HCT116 (cell line): Measurements from ENCODE around the gene MYO16. TPM values are rescaled to one million over a fixed set of nuclear protein-coding genes. Genes with fewer than 3 reads are reported as not detected.

Source experiments
- ATAC-seq: fragments of 200-7000 bp; cut with Tn5 transposase; 2 replicates; pipeline ENCODE4 v1.9.1; 2020; ENCODE audit warnings: mild to moderate bottlenecking, moderate library complexity
- BruUV-seq: library from RNA; stranded (reverse); fragments of 400-500 nt; replicated peaks from 2 replicates; lab custom pipeline; 2021; lab: Mats Ljungman, UMichigan
- CTCF ChIA-PET: fragments of 300-600 bp; sonication (Branson Sonifier 250); formaldehyde crosslinking; loops from one replicate; lab custom pipeline; 2021; ENCODE audit warnings: antibody characterized with exemption; lab: Charles Lee
- POLR2A ChIA-PET: fragments of 300-600, 350-600 bp; sonication (Branson Sonifier 250); formaldehyde crosslinking; loops from one replicate; lab custom pipeline; 2021; ENCODE audit warnings: antibody characterized with exemption; lab: Charles Lee
- RAD21 ChIA-PET, 2 experiments: fragments of 300-600 bp; sonication (Branson Sonifier 250); formaldehyde crosslinking; loops; one replicate each; lab custom pipeline; 2023; ENCODE audit warnings: low total read pairs in 2 of 2; ENCODE audit not compliant: uncharacterized antibody in 2 of 2, unreplicated experiment in 2 of 2, low non-redundant PET in 1 of 2; lab: Charles Lee
- DNase-seq: peaks from one replicate; pipeline ENCODE4 v3.0.0-alpha.2; 2010; ENCODE audit warnings: low read depth, low spot score
- H2AFZ ChIP-seq: fragments of 200-600 bp; shearing (Covaris generic), sonication (generic); 2 replicates; pipeline ENCODE4 v1.6.1; 2017; ENCODE audit warnings: low read depth, mixed run types, mixed read lengths, antibody characterized with exemption, low read length; ENCODE audit not compliant: poor library complexity, severe bottlenecking
- H3K27ac ChIP-seq: 2 replicates; pipeline ENCODE4 v1.5.1; 2012; ENCODE audit warnings: low read depth, low read length
- H3K27me3 ChIP-seq: fragments of 200-600 bp; sonication (generic); 2 replicates; pipeline ENCODE4 v1.6.1; 2016; ENCODE audit warnings: mixed run types, low read length, mixed read lengths; ENCODE audit not compliant: insufficient read depth
- H3K36me3 ChIP-seq, 2 experiments: fragments of 200-500 bp in 1 of 2; fragments of 200-600 bp in 1 of 2; sonication (Bioruptor generic) in 1 of 2; sonication (generic) in 1 of 2; 2 replicates each; pipeline versions ENCODE4 v1.5.1 to v1.6.1; 2014 to 2016; ENCODE audit warnings: low read length in 2 of 2, inconsistent platforms in 1 of 2, mixed read lengths in 1 of 2, mixed run types in 1 of 2; ENCODE audit not compliant: insufficient read depth in 2 of 2, control insufficient read depth in 1 of 2
- H3K4me1 ChIP-seq, 2 experiments: fragments of 200-600 bp in 1 of 2; sonication (generic) in 1 of 2; 2 replicates each; pipeline versions ENCODE4 v1.5.1 to v1.6.1; 2012 to 2017; ENCODE audit warnings: low read length in 2 of 2, inconsistent platforms in 1 of 2, mild to moderate bottlenecking in 1 of 2, mixed read lengths in 1 of 2, mixed run types in 1 of 2, moderate library complexity in 1 of 2; ENCODE audit not compliant: insufficient read depth in 2 of 2, control insufficient read depth in 1 of 2
- H3K4me2 ChIP-seq: fragments of 200-600 bp; sonication (generic); 2 replicates; pipeline ENCODE4 v1.6.1; 2017; ENCODE audit warnings: mixed run types, low read length, mixed read lengths
- H3K4me3 ChIP-seq, 2 experiments: fragments of 200-600 bp in 1 of 2; sonication (generic) in 1 of 2; replicated peaks in 1 of 2; 2 replicates each; pipeline ENCODE4 v1.5.1; 2011 to 2016; ENCODE audit warnings: low read length in 2 of 2, control low read depth in 1 of 2, low read depth in 1 of 2, mild to moderate bottlenecking in 1 of 2, mixed read lengths in 1 of 2, mixed run types in 1 of 2
- H3K79me2 ChIP-seq: fragments of 200-600 bp; sonication (generic); 2 replicates; pipeline ENCODE4 v1.6.1; 2017; ENCODE audit warnings: mild to moderate bottlenecking, mixed run types, low read length, moderate library complexity, mixed read lengths; ENCODE audit not compliant: insufficient read depth
- H3K9ac ChIP-seq: fragments of 200-600 bp; sonication (generic); 2 replicates; pipeline ENCODE4 v1.6.1; 2016; ENCODE audit warnings: low read length, mixed read lengths
- H3K9me2 ChIP-seq: fragments of 200-600 bp; sonication (generic), shearing (Covaris generic); 2 replicates; pipeline ENCODE4 v1.6.1; 2017; ENCODE audit warnings: mixed run types, mild to moderate bottlenecking, moderate library complexity; ENCODE audit not compliant: insufficient read depth
- H3K9me3 ChIP-seq, 2 experiments: fragments of 200-500 bp in 1 of 2; fragments of 200-600 bp in 1 of 2; sonication (Bioruptor generic) in 1 of 2; sonication (generic) in 1 of 2; 2 replicates each; pipeline ENCODE4 v1.6.1; 2014 to 2017; ENCODE audit warnings: low read length in 2 of 2, mixed read lengths in 2 of 2, inconsistent platforms in 1 of 2, low read depth in 1 of 2, mild to moderate bottlenecking in 1 of 2, mixed run types in 1 of 2, moderate library complexity in 1 of 2; ENCODE audit not compliant: control insufficient read depth in 1 of 2, insufficient read depth in 1 of 2
- H4K20me1 ChIP-seq: fragments of 200-600 bp; sonication (generic), shearing (Covaris generic); 2 replicates; pipeline ENCODE4 v1.6.1; 2017; ENCODE audit warnings: mixed run types, mild to moderate bottlenecking, moderate library complexity; ENCODE audit not compliant: insufficient read depth
- CBX3 ChIP-seq: IDR thresholded peaks from 2 replicates; pipeline ENCODE4 v1.6.1; 2012; ENCODE audit warnings: low read depth
- CTCF ChIP-seq, 3 experiments: fragments of 200-600 bp in 1 of 3; sonication (generic) in 1 of 3; IDR thresholded peaks in 2 of 3; conservative IDR thresholded peaks in 1 of 3; 2 replicates each; pipeline ENCODE4 v1.5.1; 2012 to 2017; ENCODE audit warnings: low read depth in 2 of 3, low read length in 2 of 3, antibody characterized with exemption in 1 of 3, borderline replicate concordance in 1 of 3, control low read depth in 1 of 3, mild to moderate bottlenecking in 1 of 3, mixed read lengths in 1 of 3, mixed run types in 1 of 3, moderate library complexity in 1 of 3; ENCODE audit not compliant: insufficient read depth in 1 of 3
- POLR2AphosphoS5 ChIP-seq: IDR thresholded peaks from 2 replicates; pipeline ENCODE4 v1.6.1; 2011; ENCODE audit warnings: mild to moderate bottlenecking, low read depth, low read length, moderate library complexity
- SP1 ChIP-seq: IDR thresholded peaks from 2 replicates; pipeline ENCODE4 v1.6.1; 2012; ENCODE audit warnings: low read depth
- YY1 ChIP-seq: IDR thresholded peaks from 2 replicates; pipeline ENCODE4 v1.6.1; 2011; ENCODE audit warnings: low read length, low read depth, moderate library complexity, mild to moderate bottlenecking; ENCODE audit not compliant: insufficient replicate concordance; ENCODE audit errors: extremely low read depth
- ZBTB33 ChIP-seq: IDR thresholded peaks from 2 replicates; pipeline ENCODE4 v1.6.1; 2011; ENCODE audit warnings: mild to moderate bottlenecking, low read length, moderate library complexity; ENCODE audit not compliant: insufficient replicate concordance; ENCODE audit errors: extremely low read depth
- ZNF274 ChIP-seq: fragments of 200-500 bp; sonication (Bioruptor generic); IDR thresholded peaks from 2 replicates; pipeline ENCODE4 v1.6.1; 2014; ENCODE audit warnings: mild to moderate bottlenecking, low read depth, low read length, inconsistent platforms
- intact Hi-C: fragments of 100-400 bp; cut with micrococcal nuclease; formaldehyde crosslinking; loops from 2 replicates; pipeline ENCODE4 v1.10.0; 2022
- total RNA-seq: library from RNA; stranded (reverse); gene quantifications from one replicate; pipeline ENCODE4 v1.2.1, GENCODE V29; 2021; ENCODE audit not compliant: unreplicated experiment

Gene MYO16
- total RNA-seq, 1 experiment from 2014 or later = 0.07 TPM

DNA sequence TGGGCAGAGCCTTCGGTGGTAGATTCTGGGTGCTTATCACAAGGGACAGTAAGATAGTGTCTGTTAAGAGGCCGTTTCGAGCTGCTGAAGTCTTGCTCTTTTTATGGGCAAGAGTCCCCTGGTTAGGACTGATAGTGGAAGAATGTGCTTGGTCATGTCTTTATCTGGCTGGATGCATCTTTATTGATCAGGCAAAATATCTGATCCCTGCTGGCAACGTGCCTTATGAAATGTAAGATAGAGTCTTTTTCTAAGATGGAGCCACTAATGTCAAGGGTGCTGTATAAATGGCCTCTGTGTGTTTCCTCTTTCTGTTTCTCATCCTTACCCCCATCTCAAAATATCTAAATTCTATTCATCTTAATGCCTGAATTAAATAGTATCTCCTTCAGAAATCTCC lies 53.3 kb downstream of the MYO16 start:
- no peak for ATAC-seq
- Histone ChIP-seq H3K9me2 (no peaks in the 10 kb centered on the region), H3K79me2 (no peaks in the 10 kb centered on the region), H3K27me3 (peaks cover 5% of the 10 kb centered on the region; the same call in 1 of the 2 replicates), H4K20me1 (no peaks in the 10 kb centered on the region), H3K4me1 (no peaks in the 10 kb centered on the region), H3K4me3 (no peak overlapping the region), H3K36me3 (no peaks in the 10 kb centered on the region), H3K9ac (no peak overlapping the region), H2AFZ (no peak overlapping the region), H3K4me2 (no peak overlapping the region), H3K27ac (no peak overlapping the region), H3K9me3 (no peaks in the 10 kb centered on the region)
- RAD21 ChIA-PET = no interaction called here
- BruUV-seq = no TSS peak
- intact Hi-C loops = no loop called here
- POLR2A ChIA-PET = no interaction called here
- CTCF ChIA-PET = no interaction called here
- TF ChIP-seq CBX3 (no peak), ZBTB33 (no peak), CTCF (IDR thresholded peaks at IDR 0.05 in 2 of 3, conservative IDR thresholded peaks at IDR 0.05 in 1 of 3; ENCODE audit: borderline replicate concordance in 1 of 3, insufficient read depth in 1 of 3, low read depth in 2 of 3, low read length in 2 of 3) (no peak), POLR2AphosphoS5 (no peak), YY1 (no peak), ZNF274 (no peak), SP1 (no peak)
- no peak for DNase-seq
